K562 (cell line): ENCODE results near the gene MAK. TPM values are rescaled to one million over a fixed set of nuclear protein-coding genes. Genes with fewer than 3 reads are reported as not detected.
"Not testable (repeated sequence)": the region's sequence is repeated elsewhere in the genome, so short reads cannot be mapped to it uniquely, and the experiment has no call there.

Source experiments
- ARID1B ChIP-seq: fragments of 450-650 bp; IDR thresholded peaks from 2 replicates; pipeline ENCODE4 v1.6.1; 2016; ENCODE audit warnings: antibody characterized with exemption, mild to moderate bottlenecking, inconsistent platforms
- CBFA2T3 ChIP-seq: fragments of 450-650 bp; IDR thresholded peaks from 2 replicates; pipeline ENCODE4 v1.6.1; 2017
- CBX1 ChIP-seq: sonication (generic); IDR thresholded peaks from 2 replicates; pipeline ENCODE4 v1.6.1; 2016; ENCODE audit warnings: antibody characterized with exemption, low read depth, mild to moderate bottlenecking
- CBX5 ChIP-seq: IDR thresholded peaks from 2 replicates; pipeline ENCODE4 v1.6.1; 2014; ENCODE audit warnings: low read depth, borderline replicate concordance
- CC2D1A ChIP-seq: fragments of 450-650 bp; IDR thresholded peaks from 2 replicates; pipeline ENCODE4 v1.6.1; 2017; ENCODE audit warnings: mild to moderate bottlenecking
- EHMT2 ChIP-seq: fragments of 450-650 bp; IDR thresholded peaks from 2 replicates; pipeline ENCODE4 v1.6.1; 2018; ENCODE audit warnings: antibody characterized with exemption
- MGA ChIP-seq: fragments of 450-650 bp; IDR thresholded peaks from 2 replicates; pipeline ENCODE4 v1.6.1; 2016; ENCODE audit warnings: mild to moderate bottlenecking, moderate library complexity
- MTA3 ChIP-seq: fragments of 450-650 bp; formaldehyde crosslinking; IDR thresholded peaks from 2 replicates; pipeline ENCODE4 v1.6.1; 2017; ENCODE audit warnings: mild to moderate bottlenecking, borderline replicate concordance
- RAD51 ChIP-seq: fragments of 450-650 bp; IDR thresholded peaks from 2 replicates; pipeline ENCODE4 v1.7.1; 2016; ENCODE audit warnings: low read depth, mild to moderate bottlenecking, borderline replicate concordance
- SMARCA4 ChIP-seq: fragments of 450-650 bp; IDR thresholded peaks from 2 replicates; pipeline ENCODE4 v1.6.1; 2016
- SMARCE1 ChIP-seq: fragments of 450-650 bp; IDR thresholded peaks from 2 replicates; pipeline ENCODE4 v1.7.1; 2016; ENCODE audit warnings: mild to moderate bottlenecking
- SOX6 ChIP-seq: fragments of 450-650 bp; IDR thresholded peaks from 2 replicates; pipeline ENCODE4 v1.6.1; 2014; ENCODE audit warnings: mild to moderate bottlenecking
- TFE3 ChIP-seq: fragments of 450-650 bp; formaldehyde crosslinking; IDR thresholded peaks from 2 replicates; pipeline ENCODE4 v1.4.0; 2020; ENCODE audit warnings: mild to moderate bottlenecking, mixed read lengths
- TOE1 ChIP-seq, 2 experiments: fragments of 450-650 bp in 1 of 2; sonication (generic) in 1 of 2; formaldehyde crosslinking in 1 of 2; IDR thresholded peaks; 2 replicates each; pipeline versions ENCODE4 v1.7.1 to v1.8.0; 2016 to 2022; ENCODE audit warnings: borderline replicate concordance in 2 of 2, mild to moderate bottlenecking in 2 of 2, antibody characterized with exemption in 1 of 2, inconsistent platforms in 1 of 2, low read depth in 1 of 2, missing genetic modification reagents in 1 of 2, moderate library complexity in 1 of 2
- ZEB2 ChIP-seq: fragments of 450-650 bp; IDR thresholded peaks from 2 replicates; pipeline ENCODE4 v1.6.1; 2016
- ZNF766 ChIP-seq: fragments of 200-800 bp; sonication (Bioruptor generic); conservative IDR thresholded peaks from 2 replicates; pipeline ENCODE4 v1.6.1; 2016; ENCODE audit warnings: missing genetic modification characterization, missing compliant biosample characterization
- polyA plus RNA-seq, 8 experiments: library from polyadenylated mRNA; depleted of rRNA in 4 of 8; stranded (reverse) in 5 of 8; unstranded in 3 of 8; fragments of >200 nt; fragmentation: Nextera tagmentation in 2 of 8; fragmentation: Illumina TruSeq in 1 of 8; extraction: Ambion mirVana in 2 of 8; extraction: Trizol in 1 of 8; gene quantifications; 2 replicates each; pipeline versions ENCODE4 v1.2.1 to v1.2.3, GENCODE V29; 2011 to 2014; ENCODE audit warnings: inconsistent platforms in 1 of 8, missing spikeins in 1 of 8
- total RNA-seq, 7 experiments: library from RNA; depleted of rRNA in 6 of 7; stranded (reverse); fragments of >200 nt in 6 of 7; fragmentation: Illumina TruSeq in 2 of 7; extraction: Trizol in 2 of 7; gene quantifications; 2 replicates each; pipeline versions ENCODE4 v1.2.1 to v1.2.3, GENCODE V29; 2011 to 2021; ENCODE audit warnings: low replicate concordance in 1 of 7

MAK gene
- total and polyA plus RNA-seq, 9 of the 15 experiments (the other 6 are each of a cell fraction or from before 2014, with no cell fraction given): 0.25 to 1.1 (median 0.53) TPM

GRCh38 chr6:10853849-10854300 lies 15.5 kb upstream of the MAK start (continued):
- peak; percentile 61; the same call in 1 of the 2 replicates for TF ChIP-seq MGA
- TF ChIP-seq ARID1B: peak; percentile 60
- peak; percentile 95 for TF ChIP-seq CBX5
- peak; percentile 57 for TF ChIP-seq TFE3 (CRISPR knock-in tag)
- TF ChIP-seq CBFA2T3: 0 out of 2 replicates have a peak, but pooled peaks have one; percentile 3
- TF ChIP-seq ZEB2: 0 out of 2 replicates have a peak, but pooled peaks have one; percentile 55
- peak; percentile 36; the same call in 1 of the 2 replicates for TF ChIP-seq EHMT2
- TF ChIP-seq SMARCE1: peak; percentile 79; the same call in 1 of the 2 replicates
- peak; percentile 70; the same call in 1 of the 2 replicates for TF ChIP-seq CC2D1A
- peak; percentile 98 for TF ChIP-seq SOX6
- peak; percentile 31; the same call in 1 of the 2 replicates for TF ChIP-seq RAD51
- 0 out of 2 replicates have a peak, but pooled peaks have one; percentile 24 for TF ChIP-seq SMARCA4
- TF ChIP-seq CBX1: peak; percentile 46; the same call in 1 of the 2 replicates
- TF ChIP-seq TOE1 (IDR thresholded peaks at IDR 0.05; ENCODE audit: borderline replicate concordance): 0 out of 2 replicates have a peak, but pooled peaks have one; percentile 51
- TF ChIP-seq TOE1 (CRISPR knock-in tag; IDR thresholded peaks at IDR 0.05; ENCODE audit: borderline replicate concordance, low read depth): not testable (repeated sequence)
- peak; percentile 39; the same call in 1 of the 2 replicates for TF ChIP-seq MTA3
- TF ChIP-seq ZNF766 (CRISPR knock-in tag): 0 out of 2 replicates have a peak, but pooled peaks have one; percentile 35
